Measurements from ENCODE around the gene EZH2.

EZH2 gene

DNA sequence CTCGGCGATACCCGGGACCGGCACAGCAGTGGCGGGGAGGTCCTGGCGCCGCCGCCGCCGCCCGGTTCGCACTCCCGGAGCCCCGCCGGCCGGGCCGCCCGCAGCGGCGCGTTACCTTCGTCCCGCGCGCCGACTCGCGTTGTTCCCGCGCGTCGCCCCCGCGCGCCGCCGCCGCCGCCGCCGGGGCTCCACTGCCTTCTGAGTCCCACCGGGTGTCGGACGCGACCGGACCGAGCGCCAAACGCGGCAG lies at the start of gene EZH2:
Gene EZH2 (minus strand): TSS at position 243 of the 250 bp plus-strand sequence. CDS start 36,993 bp downstream, outside the sequence.
- no peak for DNase-seq (ENCODE audit: low read depth)

GRCh38 chr7:148931470-148931869 lies 47.4 kb upstream of the EZH2 start:
- DNase-seq (ENCODE audit: low read depth): no peak

DNA sequence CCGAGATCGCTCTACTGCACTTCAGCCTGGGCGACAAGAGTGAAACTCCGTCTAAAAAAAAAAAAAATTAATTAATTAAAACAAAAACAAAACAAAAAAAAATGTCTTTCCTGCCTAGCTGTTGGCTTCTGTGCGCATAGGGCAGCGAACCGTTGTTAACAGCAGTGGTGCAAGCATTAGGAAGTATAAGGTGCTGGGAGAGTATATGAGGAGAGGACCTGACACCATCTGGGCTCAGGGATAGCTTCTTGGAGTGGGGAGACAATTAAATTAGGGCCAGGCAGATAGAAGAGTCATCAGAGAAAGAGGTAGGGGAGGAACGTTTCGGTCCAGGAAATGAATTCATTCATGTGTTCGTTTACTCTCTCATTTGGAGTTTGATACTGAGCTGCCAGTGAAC lies 46.2 kb upstream of the EZH2 start:
- DNase-seq (ENCODE audit: low read depth): no peak

DNA sequence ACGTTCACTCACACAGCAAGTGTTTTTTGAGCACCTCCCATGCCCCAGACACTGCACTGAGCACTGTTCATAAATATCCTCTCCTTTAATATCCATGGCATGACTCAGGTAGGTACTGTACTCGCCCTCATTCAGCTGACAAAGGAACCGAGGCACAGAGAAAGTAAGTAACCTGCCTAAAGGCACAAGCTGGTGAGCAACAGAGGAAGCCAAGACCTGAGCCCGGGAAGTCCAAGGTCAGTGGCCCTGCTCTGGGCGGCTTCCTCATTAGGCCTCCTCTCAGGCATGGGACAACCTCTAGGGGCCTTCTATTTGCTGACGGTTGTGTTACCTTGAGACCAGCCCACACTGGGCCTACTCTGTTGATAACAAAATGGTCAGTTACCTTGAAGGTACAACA lies 45.1 kb upstream of the EZH2 start:
- no peak for DNase-seq (ENCODE audit: low read depth)

DNA sequence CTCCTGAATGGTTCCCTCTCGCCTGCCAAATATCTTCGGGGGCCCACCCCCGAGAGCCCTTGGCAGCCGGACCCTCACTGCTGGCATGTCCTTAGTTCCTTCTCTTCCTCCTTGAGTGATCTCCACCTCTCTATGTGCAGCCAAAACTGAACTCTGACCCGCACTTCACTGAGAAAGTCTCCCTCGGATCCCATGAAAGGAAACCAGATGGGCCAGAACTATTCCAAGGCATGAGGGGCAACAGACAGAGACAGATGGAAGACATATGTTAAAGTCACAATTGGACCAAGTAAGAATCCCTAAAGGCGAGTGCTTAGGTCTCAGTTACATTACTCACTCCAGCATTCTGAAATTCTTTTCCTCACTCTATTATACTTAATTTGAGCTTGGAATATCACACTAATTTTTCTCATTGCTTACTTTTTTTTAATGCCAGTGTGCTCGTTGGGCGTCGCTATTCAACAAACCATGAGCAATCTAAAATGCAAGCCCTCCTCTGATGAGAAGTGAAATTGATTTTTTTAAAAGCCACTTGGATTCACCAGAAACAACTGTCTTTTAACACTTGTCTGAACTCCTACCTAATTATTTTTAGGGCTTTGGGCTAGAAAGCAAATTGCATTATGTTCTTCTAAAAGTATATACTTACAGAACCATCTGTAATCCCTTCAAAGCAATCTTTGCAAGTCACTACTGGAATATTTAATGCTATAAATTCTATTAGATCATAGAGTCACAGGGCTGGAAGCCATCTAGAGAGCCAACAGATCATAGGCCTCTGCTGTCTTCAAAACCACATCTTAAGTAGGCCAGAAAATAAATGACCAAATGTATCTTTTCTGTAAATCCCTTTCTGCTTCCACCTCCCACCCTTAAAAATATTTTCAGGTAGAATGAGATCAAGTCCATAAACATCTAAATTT lies 43.3 kb upstream of the EZH2 start:
- no peak for DNase-seq (ENCODE audit: low read depth)

DNA sequence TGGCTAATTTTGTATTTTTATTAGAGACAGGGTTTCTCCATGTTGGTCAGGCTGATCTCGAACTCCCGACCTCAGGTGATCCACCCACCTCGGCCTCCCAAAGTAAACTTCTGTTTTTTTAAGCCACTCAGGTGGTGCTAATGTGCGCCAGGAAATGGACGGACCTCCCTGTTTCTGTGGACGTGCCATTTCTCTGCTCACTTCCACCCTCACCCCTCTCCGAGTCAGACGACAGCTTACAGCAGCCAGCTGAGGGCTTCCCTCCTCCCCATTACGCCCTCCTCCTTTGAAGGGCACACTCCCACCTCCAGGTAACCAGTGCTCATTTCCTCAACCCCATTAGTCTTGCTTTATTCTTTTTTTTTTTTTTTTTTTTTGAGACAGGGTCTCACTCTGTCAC lies 41.7 kb upstream of the EZH2 start:
- DNase-seq (ENCODE audit: low read depth): no peak

- DNase-seq (ENCODE audit: low read depth): no peak
These were observed 39.9 kb upstream of the EZH2 start for GRCh38 chr7:148924011-148924410.

- DNase-seq (ENCODE audit: low read depth): no peak
These were observed 37.7 kb upstream of the EZH2 start for GRCh38 chr7:148921806-148922205.

GRCh38 chr7:148921189-148921588 lies 37.1 kb upstream of the EZH2 start:
- DNase-seq (ENCODE audit: low read depth): no peak

DNA sequence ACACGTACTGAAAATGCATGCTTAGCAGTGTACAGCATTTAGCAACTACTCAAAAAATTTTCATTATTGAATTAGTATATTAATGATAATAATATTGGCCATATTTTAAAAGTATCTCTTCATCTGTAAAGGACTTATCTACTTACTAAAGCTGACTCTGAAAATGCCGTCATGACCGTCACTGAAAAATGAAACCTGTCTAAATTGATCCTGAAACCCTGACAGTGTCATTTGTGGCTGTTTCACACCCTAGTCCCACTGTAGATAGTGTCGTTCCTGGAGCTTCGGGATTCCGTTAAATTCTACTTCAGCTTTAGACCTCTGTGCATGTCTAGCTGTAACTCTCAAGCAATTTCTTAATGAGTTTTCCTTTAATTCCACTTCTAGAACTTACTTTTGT lies 35.8 kb upstream of the EZH2 start:
- DNase-seq (ENCODE audit: low read depth): no peak

GRCh38 chr7:148918058-148918596 lies 34.0 kb upstream of the EZH2 start:
- no peak for DNase-seq (ENCODE audit: low read depth)

GRCh38 chr7:148916186-148916585 lies 32.1 kb upstream of the EZH2 start:
- DNase-seq (ENCODE audit: low read depth): no peak

DNA sequence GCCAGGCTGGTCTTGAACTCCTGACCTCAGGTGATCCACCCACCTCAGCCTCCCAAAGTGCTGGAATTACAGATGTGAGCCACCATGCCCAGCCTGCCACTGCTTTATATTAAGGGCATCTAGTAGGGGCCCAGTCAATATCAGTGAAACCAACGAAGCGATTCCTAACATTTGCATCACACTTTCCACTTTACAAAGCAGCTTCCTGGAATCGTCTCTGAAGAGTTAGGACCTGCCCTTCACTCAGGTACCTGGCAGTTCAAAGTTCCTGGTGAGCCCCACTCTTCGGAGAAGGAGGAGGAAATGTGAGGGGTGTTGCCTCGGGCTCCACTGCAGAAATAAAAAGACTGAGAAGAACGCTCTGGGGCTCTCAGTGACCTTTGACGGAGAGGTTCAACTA lies 31.1 kb upstream of the EZH2 start:
- DNase-seq (ENCODE audit: low read depth): no peak

DNA sequence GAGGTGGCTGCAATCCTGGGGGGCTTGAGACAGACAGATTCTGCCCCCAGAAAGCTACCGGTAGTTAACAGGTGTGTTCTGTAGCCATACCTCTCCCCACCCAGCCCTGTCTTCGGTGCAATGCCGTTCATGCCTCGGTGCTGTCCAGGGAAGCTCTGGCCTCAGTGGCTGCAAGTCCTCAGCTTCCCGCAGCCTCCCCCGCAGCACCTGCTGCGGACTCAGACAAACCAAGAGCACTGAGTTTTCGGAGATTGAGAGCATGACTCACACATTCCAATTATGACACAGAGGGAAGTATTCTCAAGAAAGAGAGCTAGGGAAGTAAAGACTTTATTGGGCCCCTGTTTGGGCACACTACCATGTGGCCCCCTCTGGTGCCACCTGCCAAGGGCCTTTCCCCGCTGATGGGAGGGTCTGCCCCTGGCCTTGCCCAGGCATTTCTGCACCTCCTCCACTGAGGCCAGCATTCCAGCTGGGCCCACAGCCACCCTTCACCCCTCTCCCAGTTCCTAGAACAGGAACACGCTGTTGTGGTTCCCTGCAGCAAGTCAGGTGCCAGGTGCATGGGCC lies 30.2 kb upstream of the EZH2 start:
- no peak for DNase-seq (ENCODE audit: low read depth)

GRCh38 chr7:148912758-148913541 lies 28.9 kb upstream of the EZH2 start:
- no peak for DNase-seq (ENCODE audit: low read depth)

DNA sequence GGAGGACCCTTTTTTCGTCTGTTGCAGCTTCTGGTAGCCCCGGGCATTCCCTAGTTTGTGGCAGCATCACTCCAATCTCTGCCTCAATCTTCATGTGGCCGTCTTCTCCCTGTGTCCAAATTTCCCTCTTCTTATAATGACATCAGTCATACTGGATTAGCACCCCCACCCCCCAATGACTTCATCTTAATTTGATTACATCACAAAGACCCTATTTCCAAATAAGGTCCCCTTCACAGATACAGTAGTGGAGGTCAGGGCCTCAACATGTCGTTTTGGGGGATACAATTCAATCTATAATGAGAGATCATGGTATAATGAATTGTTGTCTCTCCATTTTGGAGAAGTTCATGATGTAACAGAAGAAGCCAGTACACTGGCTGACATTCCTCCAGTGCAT lies 28.1 kb upstream of the EZH2 start:
- no peak for DNase-seq (ENCODE audit: low read depth)

- no peak for DNase-seq (ENCODE audit: low read depth)
These were observed 27.5 kb upstream of the EZH2 start for GRCh38 chr7:148911626-148912025.

- DNase-seq (ENCODE audit: low read depth): no peak
These were observed 25.5 kb upstream of the EZH2 start for GRCh38 chr7:148909568-148909967.

DNA sequence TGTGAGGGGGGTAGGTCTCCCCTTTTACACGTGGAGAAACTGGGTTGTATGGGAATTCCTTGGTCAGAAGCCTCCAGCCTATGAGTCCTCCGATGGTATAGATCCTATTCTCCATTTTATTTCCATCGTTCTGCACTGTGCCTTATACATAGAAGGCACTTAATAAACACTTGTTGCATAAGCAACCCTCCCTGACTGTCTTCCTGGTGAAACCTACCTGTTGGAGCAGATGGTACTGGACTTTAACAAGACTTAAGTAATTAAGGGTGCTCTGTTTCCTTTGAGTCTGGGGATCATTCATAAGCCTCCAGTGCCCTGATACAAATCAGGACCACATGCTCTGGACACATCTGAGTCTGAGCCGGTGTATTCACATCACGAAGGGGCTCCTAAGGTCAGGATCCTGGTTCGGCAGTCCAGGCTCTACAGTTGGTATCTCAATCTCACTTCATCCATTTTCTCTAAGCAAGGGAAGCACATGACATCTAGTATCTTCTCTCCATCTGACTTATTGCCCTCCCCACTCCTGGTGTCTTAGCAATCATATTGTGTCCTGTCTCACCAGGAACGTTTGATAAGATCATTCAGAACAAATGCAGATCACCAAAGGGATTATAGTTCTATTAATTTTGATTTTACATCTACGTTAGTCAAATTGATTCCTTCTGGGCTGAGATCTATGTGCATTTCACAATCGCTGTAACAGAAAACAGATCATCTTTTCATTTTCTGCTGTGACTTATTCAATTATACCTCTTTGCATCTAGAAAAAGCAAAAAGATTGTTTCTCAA lies 22.8 kb upstream of the EZH2 start:
- DNase-seq (ENCODE audit: low read depth): no peak

GRCh38 chr7:148905093-148905666 lies 21.1 kb upstream of the EZH2 start:
- DNase-seq (ENCODE audit: low read depth): no peak

GRCh38 chr7:148903504-148903903 lies 19.4 kb upstream of the EZH2 start:
- DNase-seq (ENCODE audit: low read depth): no peak

GRCh38 chr7:148901178-148901577 lies 17.1 kb upstream of the EZH2 start:
- no peak for DNase-seq (ENCODE audit: low read depth)

Data from stimulated activated CD8-positive, alpha-beta memory T cell treated with anti-CD3 and anti-CD28 coated beads, Interleukin-7, amount 100 ng/mL, for 24 hours (primary cell).